HG03064 (cell line): ENCODE data around the gene CDH13.

Source experiments
- ATAC-seq: cut with Tn5 transposase; IDR thresholded peaks from one replicate; pipeline ENCODE4 v1.9.1; 2021; ENCODE audit warnings: low read depth; ENCODE audit not compliant: unreplicated experiment

CDH13 gene

DNA sequence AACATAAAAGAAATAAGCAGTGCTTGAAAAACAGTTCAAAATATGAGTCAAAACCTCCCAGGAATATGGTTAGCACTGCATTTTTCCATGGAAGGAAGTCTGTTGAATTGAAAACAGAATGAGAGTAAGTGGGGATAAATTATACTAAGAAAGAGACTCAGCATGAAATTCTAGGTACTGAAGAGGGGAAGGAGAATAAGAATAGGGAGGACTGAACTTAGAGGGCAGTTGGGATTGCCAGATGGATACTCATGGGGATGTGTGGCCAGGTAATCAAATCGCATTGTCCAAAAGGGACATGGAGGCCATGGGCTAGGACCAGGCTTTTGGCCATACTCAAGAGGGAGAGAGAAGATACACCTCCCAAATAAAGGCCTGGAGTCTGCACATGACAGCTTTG is 247.9 kb downstream of the CDH13 start:
- no peak for ATAC-seq

DNA sequence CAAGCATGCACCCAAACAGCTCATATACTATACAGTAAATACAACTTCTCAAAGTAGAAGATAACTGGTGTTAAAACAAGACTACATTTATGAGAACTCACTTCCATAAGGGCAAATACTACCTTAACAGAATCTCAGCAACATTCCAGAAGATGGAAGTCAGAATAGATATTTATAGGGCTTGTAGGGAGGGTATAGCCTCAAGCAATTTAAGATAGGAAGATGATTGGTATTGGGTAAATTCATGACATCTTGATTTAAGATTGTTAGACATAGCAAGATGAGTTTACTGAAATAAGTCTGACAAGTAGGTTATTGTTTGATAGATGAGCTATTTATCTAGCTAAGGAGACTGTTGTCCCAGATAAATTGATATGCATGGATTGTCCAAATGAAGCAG is 250.2 kb downstream of the CDH13 start:
- ATAC-seq = no peak

DNA sequence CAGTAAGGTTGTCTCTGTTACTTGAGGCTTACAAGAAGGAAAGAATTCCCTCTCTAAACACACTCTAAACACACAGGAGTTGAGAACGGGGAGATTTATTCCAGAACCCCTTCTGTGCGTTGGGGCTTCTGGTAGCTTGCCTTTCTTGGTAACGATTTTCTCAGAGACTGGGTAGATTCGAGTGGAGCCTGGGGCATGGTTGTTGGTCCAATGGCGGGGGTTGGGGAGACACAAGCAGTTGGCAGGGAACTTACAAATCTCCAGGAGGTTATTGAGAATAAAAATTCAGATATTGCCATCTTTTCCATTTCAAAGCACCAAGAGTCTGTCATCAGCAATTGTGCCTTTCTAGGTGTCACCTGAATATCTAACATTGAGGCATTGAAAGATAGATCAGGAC is 251.7 kb downstream of the CDH13 start:
- ATAC-seq = no peak

DNA sequence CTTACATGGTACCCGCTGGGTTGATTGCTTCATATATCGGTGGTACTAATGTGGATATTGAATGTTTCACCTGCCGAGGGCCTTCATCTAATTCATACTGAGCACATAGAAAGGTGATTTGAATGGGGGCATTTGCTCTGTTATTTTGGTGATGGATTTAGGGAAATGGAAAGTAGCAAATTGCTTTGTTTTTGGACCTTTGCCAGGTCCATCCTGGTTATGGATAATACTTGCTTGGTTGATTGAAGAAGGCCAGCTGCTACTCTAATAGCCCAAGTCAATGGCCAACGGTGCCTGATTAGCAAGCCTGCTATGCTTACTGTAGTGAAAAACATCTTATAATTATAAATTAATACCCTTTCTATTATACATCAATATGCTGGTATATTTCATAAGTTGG is 253.6 kb downstream of the CDH13 start:
- no peak for ATAC-seq

DNA sequence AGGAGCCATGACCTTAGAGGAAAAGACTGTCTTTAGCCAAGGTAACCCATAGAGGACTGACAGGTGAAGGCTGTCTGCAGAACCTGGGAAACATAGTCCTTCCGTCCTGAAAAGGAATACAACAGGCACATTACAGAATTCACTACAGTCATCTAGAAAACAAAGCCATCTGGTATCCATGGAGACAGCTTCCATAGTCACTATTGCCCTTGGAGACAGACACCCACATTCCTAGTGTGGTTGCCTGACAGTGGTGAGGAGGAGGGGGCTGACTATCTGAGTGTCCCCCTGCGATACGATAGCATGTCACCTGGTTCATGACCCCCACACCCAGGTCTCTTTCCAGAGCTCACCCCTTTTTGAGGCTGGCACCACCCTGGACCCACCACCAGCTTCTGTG is 254.7 kb downstream of the CDH13 start:
- ATAC-seq = no peak

DNA sequence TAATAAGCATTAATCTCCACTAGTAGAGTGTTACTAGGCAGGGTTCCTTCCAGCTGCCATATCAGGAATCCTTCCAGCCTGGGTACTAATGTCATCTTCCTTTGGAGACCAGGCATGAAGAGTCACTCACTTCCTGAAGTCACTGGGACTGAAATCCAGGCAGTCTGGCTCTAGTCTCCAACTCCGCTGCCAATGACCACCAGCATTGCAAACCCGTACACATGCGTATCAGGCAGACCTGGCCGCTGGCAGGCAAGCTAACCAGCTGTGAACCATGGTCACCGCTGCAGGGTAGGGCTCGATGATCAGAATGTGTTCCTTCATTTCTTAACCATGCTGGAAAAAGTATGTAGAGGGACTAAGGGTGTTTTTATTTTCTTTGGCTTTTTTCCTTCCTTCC is 255.5 kb downstream of the CDH13 start:
- no peak for ATAC-seq

DNA sequence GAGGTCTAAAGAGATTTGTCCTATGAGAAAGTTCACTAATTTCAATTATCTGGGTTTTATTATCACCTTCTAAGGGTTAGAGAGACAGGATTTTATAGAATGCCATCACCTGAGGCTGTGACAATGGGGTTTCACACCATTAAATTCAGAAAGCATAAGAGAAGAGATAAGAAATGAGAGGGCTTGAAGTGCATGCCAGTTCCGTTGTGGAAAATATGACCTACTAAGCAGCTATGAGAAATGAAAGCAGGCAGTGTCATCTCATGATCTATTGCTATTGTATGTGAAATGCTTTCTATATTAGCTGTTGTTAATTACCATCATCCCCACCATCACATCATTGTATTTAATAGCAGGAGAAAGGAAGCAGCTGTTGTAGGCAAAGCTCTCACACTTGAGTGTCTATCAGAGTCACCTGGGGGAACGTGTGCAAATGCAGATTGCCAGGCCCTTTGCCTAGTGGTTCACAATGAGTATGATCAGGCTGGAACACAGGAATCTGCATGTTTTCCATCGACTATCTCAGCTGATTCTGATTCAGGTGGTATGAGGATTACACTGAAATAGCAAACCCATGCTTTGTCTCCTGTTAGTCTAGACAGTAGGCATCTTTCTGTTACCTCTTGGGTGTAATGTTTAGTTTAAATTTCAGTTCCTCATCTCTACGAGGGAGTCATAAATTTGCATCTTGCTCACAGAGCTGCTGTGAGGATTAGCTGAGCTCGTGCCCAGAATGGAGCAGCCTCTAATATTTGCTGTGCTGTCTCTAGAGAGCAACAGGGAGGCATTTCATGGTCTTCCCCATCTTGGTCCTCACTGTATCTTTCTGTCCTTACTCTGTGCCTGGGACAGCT is 256.4 kb downstream of the CDH13 start:
- no peak for ATAC-seq

DNA sequence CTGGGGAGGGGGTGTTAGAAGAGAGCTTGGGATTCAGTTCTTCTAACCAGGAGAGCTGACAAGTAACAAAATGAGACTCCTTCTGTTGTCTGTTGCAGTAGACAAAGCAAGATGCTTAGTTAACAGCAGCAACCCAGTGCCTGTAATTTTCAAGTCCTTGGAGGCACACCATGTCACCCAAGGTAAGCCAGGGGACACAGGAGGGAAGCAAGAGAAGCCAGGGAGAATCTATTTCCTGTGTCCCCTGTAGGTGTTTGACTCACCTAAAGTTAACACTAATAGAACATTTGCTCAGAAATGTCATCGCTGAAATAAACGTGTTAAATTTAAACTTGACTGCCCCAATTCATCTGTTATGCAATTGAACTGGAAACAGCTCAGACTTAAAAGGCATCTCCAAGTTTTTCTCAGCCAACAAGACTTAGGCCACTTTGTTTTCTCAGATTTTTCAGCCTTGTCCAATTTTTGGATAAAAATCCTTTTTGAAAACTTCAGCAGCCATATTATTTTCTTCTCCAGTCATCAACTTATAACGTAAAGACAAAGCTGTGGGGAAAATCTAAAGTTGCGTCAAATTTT is 257.6 kb downstream of the CDH13 start:
- ATAC-seq = no peak

DNA sequence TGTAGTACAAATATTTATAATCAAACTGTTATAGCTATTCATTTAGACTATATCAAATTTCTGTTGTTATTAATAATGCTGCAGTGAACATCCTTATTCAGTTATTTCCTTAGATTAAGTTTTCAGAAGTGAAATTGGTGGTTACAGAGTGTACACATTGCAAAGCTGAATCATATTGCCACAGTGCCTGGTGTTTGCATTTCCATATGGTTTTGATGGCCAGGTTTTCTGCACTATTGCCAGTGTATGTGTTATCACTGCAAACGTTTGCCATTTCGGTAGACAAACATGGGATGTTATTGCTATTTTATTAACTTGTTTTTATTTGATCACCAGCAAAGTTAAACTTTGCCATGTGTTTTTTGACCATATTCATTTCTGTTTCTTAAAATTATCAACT is 259.4 kb downstream of the CDH13 start:
- ATAC-seq = no peak

DNA sequence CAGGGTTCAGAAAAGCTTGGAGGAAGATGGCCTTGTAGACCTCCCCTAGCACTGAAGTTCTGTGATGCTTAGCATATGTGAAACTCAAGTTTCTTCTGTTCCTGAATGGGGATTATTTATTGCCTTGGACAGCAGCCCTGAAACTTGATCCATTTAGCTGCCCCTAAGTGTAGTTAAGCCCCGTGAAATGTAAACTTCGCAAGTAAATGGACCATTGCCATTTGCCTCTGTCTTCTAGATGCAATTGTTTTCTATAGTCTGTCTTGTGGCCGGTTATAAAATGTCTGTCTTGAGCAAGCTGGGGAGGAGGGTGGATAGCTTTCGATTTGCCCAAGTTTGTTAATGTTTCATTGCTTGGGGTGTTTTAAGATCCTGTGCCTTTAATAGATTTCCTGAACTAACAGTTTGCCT is 261.8 kb downstream of the CDH13 start:
- no peak for ATAC-seq

DNA sequence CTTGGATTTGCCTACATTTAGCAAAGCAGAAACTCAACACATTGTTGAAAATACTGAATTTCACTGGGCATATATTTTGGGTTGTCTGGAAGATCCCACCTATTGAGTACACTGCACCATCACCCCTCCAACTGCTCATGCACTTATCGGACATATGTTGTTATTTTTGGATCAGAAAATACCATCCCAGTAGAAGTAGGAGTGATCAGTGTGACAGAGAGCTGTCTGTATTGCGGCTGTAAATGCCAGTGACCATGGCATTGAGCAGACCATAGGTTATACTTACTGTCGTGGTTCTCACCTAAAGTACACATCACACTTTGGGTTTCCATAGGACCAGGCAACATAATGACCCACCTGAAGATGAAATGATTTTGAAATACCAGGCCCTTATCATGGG is 264.7 kb downstream of the CDH13 start:
- no peak for ATAC-seq

DNA sequence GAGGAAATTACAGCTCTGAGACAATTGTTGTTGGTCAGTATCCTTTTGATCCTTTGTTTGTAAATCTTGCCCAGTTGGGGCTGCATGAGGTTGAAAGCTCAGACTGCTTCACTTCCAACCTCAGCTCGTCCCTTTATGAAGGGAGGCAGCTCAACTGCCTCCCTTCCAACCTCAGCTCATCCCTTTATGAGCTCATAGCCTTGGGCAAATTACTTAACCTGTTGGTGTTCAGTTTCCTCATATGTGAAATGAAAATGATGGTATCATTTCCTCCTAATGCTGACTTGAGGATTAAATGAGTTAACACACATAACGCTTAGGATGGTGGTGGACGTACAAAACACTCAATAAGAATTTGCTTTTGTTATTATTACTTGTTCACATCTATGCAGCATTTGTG is 265.1 kb downstream of the CDH13 start:
- no peak for ATAC-seq

DNA sequence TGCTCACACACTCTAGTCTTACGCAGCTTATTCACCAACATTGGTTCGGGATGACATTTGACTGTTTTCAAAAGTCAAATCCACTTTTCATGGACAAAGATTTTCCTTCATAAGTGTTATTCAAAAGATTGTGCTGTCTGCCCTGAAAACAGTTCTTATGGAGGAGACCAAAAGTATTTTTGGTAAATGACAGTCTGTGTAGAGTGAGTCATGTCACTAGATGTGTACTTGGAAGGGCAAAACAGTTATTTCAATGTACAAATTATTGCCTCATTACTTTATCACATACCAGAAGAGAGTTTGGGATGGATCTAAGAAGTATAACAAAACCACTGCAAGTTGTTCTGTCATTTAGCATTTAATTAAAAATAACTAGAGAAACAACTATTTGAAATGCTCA is 265.6 kb downstream of the CDH13 start:
- ATAC-seq = no peak

DNA sequence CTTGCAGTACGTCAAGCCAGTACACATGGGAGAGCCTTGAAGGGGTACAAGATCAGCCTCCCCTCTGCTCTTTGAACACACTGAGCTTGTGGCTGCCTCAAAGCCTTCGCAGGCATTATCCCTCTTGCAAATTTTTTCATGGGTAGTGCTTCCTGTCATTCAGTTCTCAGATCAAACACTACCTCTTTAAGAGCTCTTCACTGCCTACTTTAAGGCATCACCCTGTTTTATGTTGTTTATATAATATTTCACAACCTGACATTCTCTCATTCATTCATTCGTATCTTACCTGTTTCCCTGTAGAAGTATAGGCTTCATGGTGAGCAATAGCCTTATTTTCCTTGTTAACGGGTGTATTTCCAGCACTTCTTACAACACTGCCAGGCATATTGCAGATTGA is 269.1 kb downstream of the CDH13 start:
- no peak for ATAC-seq

DNA sequence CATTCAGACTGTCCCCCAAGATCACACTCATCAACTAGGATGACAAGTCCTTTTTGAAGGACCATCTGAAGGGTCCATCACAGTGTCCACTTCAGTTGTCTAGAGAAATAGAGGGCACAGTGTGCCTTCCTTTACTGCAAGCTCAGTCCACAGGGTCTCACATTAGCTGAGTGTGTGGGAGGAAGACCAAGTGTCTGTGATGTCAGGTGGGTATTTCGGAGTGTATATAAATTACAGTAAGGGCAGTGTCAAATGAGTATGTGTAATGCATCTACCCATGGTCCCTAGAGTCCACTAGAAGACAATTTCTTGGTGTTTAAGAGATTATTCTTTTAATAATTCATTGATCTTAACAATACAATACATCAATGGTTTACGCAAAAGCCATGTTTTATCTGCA is 272.2 kb downstream of the CDH13 start:
- no peak for ATAC-seq

DNA sequence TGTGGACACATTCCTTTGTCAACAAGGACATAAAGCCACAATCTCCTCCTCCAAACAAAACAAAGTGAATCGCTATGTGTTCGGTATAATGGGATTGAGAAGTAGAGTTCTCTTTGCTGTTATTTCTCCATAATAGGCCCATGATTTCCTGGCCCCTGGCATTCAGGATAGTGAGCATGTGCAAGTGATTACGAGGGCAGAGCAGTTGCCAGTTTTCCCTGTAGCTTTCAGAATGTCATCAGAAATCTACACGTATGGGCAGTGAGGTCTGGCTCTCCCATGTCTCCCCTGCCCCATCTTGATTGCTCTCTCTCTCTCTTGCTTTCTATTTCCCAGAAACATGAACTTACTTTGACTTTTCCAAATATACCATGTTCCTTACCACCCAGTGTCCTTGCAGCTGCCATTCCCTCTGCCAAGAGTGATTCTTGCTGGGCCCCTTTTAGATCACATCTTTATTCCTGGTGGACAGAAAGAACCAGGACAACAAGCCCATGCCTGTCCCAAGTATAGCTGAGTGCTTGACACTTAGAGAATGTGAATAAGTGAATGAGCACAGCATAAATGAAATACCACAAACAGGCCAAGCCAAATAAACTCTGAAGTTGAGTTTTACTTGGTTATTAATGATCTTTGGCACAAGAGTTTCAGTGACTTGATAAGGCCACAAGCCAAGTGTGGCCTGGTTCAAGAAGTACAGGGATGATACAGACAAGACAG is 273.1 kb downstream of the CDH13 start:
- ATAC-seq = no peak

DNA sequence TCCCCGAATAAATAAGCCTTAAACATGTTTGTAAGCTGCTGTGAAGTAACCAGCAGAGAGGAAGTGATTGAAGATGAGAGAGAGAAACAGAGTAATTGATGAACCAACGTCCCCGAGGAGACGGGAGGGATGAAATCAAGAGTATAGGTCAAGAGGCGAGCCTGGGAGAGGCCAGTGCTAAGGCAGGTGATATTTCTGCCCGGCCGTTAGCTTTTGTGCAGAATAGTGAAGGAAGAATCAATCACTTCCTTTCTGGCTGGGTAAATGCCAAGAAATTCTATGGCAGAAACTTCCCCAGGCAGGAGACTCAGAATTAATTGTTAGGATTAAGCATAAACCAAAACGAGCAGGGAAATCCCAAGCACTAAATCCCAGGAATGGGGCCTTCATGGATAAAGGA is 273.8 kb downstream of the CDH13 start:
- ATAC-seq = no peak

DNA sequence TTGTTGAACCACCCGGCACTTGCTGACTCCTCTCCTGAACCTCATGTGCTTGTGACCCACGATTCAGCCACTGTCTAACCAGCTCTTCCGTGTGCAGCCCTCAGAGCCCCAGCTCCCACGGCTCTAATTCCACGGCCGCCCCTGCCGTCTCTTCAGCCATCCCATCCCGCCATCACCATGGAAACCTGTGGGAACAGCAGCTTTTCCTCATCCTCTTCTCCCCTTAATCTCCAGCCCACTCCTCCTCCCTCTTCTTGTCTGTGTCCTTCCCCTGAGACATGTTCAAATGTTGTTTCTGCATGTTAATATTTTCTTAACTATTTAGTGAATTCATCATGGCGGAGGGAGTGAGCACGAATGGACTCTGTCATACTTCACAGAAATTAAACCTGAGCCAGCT is 285.2 kb downstream of the CDH13 start:
- no peak for ATAC-seq

DNA sequence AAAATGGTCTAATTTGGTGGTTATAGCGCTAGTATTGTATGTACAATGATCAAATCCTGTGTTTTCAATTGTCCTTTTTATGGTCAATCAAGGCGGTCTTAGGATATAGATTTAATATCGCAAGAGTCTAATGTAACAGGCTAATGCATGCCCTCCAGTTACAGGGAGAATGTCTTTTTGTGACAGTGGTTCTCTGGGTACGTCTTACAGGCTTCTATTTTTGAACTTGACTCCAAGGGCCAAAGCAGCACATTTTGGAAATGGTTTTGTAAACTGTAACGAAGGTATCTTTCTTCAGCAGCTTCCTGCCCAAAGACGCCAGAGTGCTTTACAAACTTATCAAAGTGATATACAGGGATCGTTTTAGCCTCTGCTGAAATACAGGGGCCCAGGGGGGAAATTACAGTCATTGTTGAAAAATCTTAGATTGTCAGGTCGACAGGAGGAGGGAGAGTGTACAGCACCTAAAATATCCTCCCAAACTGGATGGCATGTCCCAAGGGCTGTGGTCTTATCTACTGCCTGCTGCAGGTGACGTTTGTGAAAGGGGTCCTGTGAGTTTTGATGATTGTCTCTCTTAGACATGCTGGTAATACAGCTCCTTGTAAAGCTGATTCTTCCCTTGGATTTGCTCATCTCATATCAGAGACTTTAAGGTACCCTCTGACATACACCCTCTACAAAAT is 288.5 kb downstream of the CDH13 start:
- no peak for ATAC-seq

DNA sequence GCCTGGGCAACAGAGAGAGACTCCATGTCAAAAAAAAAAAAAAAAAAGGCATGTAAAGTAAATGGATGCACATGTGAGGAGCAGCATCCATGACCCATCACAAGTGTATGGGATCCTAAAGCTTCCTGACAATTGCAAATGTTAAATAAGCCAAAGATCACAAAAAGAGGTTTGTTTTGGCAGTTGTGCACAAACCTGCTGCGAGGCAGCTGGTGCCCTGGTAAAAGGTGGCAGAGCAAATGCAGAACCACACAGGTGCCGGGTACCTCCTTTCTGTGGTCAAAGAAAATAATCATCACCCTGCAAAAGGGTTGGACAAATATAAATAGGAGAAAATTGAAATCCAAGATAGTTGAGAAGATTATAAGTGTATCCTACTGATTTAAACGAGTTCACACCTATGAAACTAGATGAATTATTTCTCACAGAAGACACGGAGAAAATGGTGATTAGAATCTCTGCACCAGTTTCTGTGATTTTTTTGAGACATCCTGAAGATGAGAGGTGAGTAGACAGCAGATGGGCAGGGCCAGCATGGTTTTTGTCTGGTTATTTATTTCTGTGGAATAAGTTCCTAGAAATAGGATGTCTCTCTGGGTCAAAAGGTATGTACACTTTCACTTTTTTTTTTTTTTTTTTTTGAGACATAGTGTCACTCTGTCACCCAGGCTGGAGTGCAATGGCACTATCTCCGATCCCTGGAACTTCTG is 291.3 kb downstream of the CDH13 start:
- ATAC-seq = no peak
